GM12865 (cell line): ENCODE data around the gene NWD2.
"Not testable (repeated sequence)": the region's sequence is repeated elsewhere in the genome, so short reads cannot be mapped to it uniquely, and the experiment has no call there.

Experiments used
- DNase-seq: peaks from one replicate; pipeline ENCODE4 v3.0.0; 2010; ENCODE audit warnings: low read depth
- H3K4me3 ChIP-seq: 2 replicates; pipeline ENCODE4 v1.5.1; 2011; ENCODE audit warnings: mild to moderate bottlenecking, low read depth, low read length, control low read depth
- TF ChIP-seq, protein P1 (sequence below): IDR thresholded peaks from 2 replicates; pipeline ENCODE4 v1.5.1; 2011; ENCODE audit warnings: low read length, control low read depth, low read depth, inconsistent platforms; ENCODE audit not compliant: insufficient read depth; ENCODE audit errors: missing control alignments

The NWD2 gene

DNA sequence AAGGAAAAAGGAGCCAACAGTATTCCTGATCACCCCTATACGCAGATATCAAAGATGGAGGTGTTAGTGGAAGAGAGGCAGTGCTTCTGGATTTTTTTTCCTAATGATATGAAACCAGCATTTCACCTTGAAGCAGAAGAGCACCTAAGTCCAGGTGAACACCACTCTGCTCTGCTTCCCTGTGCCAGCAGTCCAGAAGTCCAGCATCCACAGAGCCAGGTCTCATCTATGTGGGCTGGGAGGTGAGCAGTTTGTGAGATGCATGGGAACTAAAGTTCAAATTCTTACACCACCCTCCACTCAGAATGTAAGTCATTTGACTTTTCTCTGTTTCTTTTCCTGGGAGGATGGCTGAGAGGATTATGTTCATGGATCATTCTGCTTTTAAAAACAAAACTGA is 239.1 kb downstream of the NWD2 start:
- H3K4me3 ChIP-seq: no peak overlapping the region
- TF ChIP-seq, protein P1, sequence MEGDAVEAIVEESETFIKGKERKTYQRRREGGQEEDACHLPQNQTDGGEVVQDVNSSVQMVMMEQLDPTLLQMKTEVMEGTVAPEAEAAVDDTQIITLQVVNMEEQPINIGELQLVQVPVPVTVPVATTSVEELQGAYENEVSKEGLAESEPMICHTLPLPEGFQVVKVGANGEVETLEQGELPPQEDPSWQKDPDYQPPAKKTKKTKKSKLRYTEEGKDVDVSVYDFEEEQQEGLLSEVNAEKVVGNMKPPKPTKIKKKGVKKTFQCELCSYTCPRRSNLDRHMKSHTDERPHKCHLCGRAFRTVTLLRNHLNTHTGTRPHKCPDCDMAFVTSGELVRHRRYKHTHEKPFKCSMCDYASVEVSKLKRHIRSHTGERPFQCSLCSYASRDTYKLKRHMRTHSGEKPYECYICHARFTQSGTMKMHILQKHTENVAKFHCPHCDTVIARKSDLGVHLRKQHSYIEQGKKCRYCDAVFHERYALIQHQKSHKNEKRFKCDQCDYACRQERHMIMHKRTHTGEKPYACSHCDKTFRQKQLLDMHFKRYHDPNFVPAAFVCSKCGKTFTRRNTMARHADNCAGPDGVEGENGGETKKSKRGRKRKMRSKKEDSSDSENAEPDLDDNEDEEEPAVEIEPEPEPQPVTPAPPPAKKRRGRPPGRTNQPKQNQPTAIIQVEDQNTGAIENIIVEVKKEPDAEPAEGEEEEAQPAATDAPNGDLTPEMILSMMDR: no peak
- DNase-seq: no peak

DNA sequence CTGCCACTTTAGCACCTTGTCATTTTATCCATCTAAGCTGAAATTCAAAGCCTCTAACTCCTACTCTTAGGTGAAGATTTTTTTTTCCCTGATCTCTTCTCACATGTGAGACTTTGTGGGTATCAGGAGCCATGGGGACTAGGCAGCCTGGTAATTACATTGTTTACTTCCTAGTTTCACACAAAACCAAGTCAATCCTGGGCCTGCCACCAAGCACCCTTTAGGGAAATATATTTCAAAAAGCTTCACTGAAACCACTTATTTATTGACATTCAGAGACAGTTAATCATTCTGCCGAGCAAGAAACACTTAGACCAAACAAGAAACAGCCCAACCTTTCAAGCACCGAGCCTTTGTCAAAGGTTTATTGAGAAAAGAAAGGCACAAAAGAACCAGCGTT is 241.6 kb downstream of the NWD2 start:
- H3K4me3 ChIP-seq: no peak overlapping the region
- TF ChIP-seq, protein P1: no peak
- DNase-seq: no peak

DNA sequence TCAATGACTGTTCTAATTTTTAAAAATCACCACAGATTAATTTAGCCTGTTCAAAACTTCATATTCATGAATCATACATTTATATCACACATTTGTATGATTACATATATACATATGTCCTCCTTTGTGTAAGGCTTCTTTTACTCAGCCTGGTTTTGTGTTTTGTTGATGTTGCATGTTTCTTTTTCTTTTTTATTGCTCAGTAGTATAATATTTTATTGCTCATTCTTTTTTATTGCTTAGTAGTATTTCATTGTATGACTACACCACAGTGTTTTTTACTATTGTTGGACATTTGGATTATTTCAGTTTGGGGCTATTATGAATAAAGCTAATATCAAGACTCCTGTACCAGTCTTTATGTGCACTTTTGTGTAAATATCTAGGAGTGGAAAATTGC is 243.1 kb downstream of the NWD2 start:
- no peak for DNase-seq
- TF ChIP-seq, protein P1: no peak
- H3K4me3 ChIP-seq: no peak overlapping the region

DNA sequence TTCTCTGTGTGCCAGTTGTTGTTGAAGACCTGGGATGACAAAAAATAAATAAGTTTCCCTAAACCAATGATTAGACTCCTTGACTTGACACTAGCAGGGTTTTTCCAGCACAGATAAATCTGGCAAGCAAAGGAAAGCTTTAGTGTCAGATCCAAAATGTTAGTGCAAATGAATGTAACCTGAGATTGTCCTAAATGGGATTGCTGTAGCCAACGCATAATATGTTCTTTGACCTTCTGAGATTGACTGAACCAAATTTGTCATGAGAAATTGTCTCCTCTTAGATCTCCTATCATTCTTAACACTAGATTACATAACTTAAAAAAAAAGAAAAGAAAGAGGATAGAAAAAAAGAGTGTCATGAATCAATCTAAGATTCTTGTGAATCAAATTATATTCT is 245.2 kb downstream of the NWD2 start:
- DNase-seq: no peak
- TF ChIP-seq, protein P1: no peak
- no peak overlapping the region for H3K4me3 ChIP-seq

DNA sequence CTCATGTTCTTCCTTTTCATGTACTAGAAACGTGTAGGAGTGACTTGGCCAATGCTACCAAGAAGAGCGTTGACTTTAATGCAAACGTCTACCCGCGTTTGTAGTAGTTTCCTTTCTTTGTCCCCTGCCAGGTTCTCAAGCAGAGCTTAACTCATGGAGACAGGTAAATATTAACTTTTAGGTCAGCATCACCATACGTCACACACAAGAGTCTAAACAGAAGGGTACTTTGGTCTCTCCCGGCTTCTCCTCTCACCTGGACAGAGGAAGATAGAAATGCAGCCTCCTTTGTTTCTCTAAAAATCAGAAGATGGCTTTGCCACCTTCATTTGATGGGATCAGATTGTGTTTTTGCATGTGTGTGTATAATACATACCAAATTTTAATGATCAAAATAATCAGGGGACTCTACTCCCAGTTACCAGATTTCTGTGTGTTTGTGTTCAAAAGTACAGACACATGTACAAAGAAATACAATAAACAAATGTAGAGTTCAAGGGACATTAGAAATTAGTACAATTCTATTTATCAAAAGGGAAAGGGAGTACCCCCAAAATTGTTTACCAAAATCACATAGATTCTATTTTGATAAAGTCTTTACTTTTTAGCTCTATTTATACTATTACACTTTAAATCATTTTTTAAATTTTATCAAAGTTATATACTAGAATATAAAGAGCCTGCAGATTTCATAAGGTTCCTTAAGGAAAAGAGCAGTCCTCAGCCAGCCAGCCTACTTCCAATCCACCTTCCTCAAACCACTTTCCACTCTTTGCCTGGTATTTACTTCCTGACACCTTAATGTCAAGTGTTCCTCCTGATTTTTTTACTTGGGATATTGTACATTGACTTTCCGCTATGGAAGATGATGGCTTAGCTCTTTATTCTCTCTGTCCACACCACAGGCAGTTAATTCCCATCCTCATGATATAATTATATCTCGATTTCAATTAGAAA is 246.1 kb downstream of the NWD2 start:
- no peak overlapping the region for H3K4me3 ChIP-seq
- no peak for DNase-seq
- TF ChIP-seq, protein P1: no peak

DNA sequence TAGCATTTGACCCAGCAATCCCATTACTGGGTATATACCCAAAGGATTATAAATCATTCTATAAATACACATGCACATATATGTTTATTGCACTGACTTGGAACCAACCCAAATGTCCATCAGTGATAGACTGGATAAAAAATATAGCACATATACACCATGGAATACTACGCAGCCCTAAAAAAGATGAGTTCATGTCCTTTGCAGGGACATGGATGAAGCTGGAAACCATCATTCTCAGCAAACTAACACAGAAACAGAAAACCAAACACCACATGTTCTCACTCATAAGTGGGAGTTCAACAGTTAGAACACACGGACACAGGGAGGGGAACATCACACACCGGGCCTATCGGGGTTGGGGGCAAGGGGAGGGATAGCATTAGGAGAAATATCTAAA is 250.8 kb downstream of the NWD2 start:
- not testable (repeated sequence) for DNase-seq, H3K4me3 ChIP-seq
